Peyer's patch (tissue), 4 donors: ENCODE measurements around the gene NKD1. TPM values are rescaled to one million over a fixed set of nuclear protein-coding genes. Genes with fewer than 3 reads are reported as not detected.

ENCODE experiments used
- DNase-seq, 3 donors: peaks; one replicate each; pipeline ENCODE4 v3.0.0-alpha.2; 2017 to 2019
- H3K27ac ChIP-seq, 4 donors: fragments of 200-600 bp; sonication (generic); one replicate each; pipeline ENCODE4 v1.5.1; 2016 to 2019
- H3K27me3 ChIP-seq, 2 donors: fragments of 200-600 bp; sonication (generic); one replicate each; pipeline ENCODE4 v1.5.1; 2019
- H3K36me3 ChIP-seq, 3 donors: fragments of 200-600 bp; sonication (generic); one replicate each; pipeline ENCODE4 v1.5.1; 2016 to 2019
- H3K4me1 ChIP-seq, 4 donors: fragments of 200-600 bp; sonication (generic); one replicate each; pipeline ENCODE4 v1.5.1; 2016 to 2019
- H3K4me3 ChIP-seq, 4 donors: fragments of 200-600 bp; sonication (generic); 1 replicate in 3 of 4; 2 replicates in 1 of 4; pipeline ENCODE4 v1.5.1; 2016 to 2019; ENCODE audit warnings: mild to moderate bottlenecking in 1 of 4
- H3K9me3 ChIP-seq, 4 donors: fragments of 200-600 bp; sonication (generic); one replicate each; pipeline ENCODE4 v1.5.1; 2016 to 2019; ENCODE audit warnings: mild to moderate bottlenecking in 1 of 4
- POLR2A ChIP-seq, 2 donors: fragments of 450-650 bp; IDR thresholded peaks; one replicate each; pipeline ENCODE4 v1.5.1; 2017; ENCODE audit warnings: antibody characterized with exemption in 2 of 2, mild to moderate bottlenecking in 2 of 2, moderate library complexity in 2 of 2
- total RNA-seq, 4 donors: library from RNA; depleted of rRNA; stranded (reverse); fragments of >200 nt; gene quantifications; one replicate each; pipeline ENCODE4 v1.1.0, GENCODE V29; 2016
- TF ChIP-seq, protein P1 (sequence below), 6 experiments: fragments of 450-650 bp in 4 of 6; fragments of 200-600 bp in 2 of 6; sonication (generic) in 1 of 6; IDR thresholded peaks; one replicate each; pipeline ENCODE4 v1.5.1; 2017 to 2019; ENCODE audit warnings: antibody characterized with exemption in 6 of 6, mild to moderate bottlenecking in 3 of 6, moderate library complexity in 1 of 6

Gene NKD1
- total RNA-seq, 4 donors from 2014 or later: 1.7 to 4.0 (median 3.4) TPM

DNA sequence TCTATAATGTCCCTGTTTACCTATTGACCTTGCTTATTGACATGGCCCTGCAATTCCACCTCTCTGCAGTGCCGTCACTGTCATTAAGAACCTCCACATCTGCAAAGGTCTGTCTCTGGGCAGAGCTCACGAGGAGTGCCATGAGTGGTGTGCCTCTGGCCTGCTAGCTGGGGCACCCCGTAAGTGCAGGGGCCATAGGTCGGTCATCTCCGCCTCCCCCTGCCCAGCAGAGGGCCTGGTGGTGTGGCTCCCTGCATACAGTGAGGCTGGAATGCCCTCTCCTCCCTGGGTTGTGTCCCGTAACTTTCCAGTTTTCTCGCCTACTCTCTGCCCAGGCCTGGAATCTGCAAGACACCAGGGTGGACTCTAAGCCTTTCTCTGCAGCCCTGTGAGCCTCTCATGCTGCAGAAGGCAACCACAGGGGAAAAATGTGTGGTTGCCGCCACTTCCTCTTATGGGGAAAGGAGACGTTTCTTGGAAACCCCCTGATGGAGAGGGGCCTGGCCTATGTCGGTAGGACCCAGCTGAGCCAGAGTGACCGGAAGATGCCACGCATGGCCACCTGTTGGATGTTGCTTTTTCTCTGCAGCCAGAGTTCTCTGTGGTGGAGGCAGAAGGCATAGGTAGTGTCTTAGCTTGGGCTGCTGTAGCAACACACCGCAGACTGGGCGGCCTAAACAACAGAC is 135.6 kb downstream of the NKD1 start:
- Histone ChIP-seq H3K9me3 (no peaks in the 10 kb centered on the region), H3K4me1 (peaks cover 0 to 24% (median 4%) of the 10 kb centered on the region in 4 donors), H3K4me3 (peak overlapping the region in 1 of 4 donors; percentile 20), H3K36me3 (no peaks in the 10 kb centered on the region), H3K27ac (peak overlapping the region; percentile 54 to 74 (median 58)), H3K27me3 (no peaks in the 10 kb centered on the region)
- TF ChIP-seq, protein P1, sequence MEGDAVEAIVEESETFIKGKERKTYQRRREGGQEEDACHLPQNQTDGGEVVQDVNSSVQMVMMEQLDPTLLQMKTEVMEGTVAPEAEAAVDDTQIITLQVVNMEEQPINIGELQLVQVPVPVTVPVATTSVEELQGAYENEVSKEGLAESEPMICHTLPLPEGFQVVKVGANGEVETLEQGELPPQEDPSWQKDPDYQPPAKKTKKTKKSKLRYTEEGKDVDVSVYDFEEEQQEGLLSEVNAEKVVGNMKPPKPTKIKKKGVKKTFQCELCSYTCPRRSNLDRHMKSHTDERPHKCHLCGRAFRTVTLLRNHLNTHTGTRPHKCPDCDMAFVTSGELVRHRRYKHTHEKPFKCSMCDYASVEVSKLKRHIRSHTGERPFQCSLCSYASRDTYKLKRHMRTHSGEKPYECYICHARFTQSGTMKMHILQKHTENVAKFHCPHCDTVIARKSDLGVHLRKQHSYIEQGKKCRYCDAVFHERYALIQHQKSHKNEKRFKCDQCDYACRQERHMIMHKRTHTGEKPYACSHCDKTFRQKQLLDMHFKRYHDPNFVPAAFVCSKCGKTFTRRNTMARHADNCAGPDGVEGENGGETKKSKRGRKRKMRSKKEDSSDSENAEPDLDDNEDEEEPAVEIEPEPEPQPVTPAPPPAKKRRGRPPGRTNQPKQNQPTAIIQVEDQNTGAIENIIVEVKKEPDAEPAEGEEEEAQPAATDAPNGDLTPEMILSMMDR (IDR thresholded peaks at IDR 0.05): no peak
- TF ChIP-seq POLR2A (IDR thresholded peaks at IDR 0.05): no peak
- peak in 2 of 3 donors; percentile 83 for DNase-seq

DNA sequence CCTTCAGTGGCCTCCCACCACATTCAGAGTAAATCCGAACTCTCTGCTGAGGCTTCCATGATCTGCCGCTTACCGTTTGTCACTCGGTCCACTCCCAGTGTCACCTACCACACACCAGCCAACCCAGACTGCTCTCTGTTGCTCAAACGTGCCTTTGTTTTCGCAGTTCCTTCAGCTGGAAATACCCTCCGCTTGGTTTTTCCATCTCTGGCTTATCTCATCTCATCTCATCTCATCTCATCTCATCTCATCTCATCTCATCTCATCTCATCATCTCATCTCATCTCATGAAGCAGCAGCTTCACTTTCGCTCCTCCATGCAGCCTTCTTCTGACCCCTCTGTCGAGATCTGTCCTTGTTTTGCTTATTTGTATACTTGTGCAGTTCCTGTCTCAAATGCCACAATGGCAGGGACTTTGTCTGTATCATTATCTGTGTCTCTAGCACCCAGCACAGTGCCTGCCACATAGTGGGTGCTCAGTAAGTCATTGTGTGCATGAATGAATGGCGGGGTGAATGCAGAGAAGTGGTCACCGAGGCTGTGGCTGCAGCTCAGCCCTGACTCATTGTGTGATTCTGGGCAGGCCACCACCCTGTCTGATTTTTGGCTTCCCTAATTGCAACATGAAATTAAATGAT is 136.7 kb downstream of the NKD1 start:
- no peak for DNase-seq
- Histone ChIP-seq H3K4me1 (peaks cover 0 to 24% (median 0%) of the 10 kb centered on the region in 4 donors), H3K27ac (peak overlapping the region; percentile 54 to 74 (median 58)), H3K27me3 (no peaks in the 10 kb centered on the region), H3K4me3 (no peak overlapping the region), H3K9me3 (no peaks in the 10 kb centered on the region), H3K36me3 (no peaks in the 10 kb centered on the region)
- no peak for TF ChIP-seq POLR2A (IDR thresholded peaks at IDR 0.05)
- TF ChIP-seq, protein P1 (IDR thresholded peaks at IDR 0.05): no peak

DNA sequence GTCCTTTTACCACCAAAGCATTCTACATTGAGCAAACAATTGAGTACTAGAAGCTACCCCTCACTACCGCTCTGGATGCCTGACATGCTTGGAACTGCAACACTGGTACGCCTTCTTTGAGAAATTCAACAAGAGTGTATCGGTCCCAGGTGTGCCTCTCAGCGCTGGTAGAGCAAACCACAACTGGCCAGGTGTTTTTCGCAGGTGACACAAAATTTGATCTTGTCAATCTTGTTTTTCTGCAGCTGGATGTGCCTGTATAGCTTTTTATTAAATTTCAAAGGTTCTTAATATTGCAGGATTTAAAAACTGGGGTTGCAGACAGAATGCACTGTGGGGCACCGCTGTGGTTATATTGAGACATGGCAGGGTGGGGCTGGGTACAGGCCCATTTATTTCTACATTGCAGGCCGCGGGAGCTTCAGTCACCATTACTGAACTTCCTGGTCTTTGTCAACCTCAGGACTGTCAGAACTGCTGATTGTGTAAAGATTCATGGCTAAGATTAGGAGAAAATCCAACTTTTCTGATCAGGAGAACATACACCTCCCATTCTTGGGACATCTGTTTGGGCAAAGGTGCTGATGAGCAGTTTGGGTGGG is 137.4 kb downstream of the NKD1 start:
- Histone ChIP-seq H3K27me3 (no peaks in the 10 kb centered on the region), H3K27ac (peak overlapping the region in 3 of 4 donors; percentile 46 to 74 (median 54)), H3K36me3 (no peaks in the 10 kb centered on the region), H3K4me1 (peaks cover 0 to 24% (median 0%) of the 10 kb centered on the region in 4 donors), H3K9me3 (no peaks in the 10 kb centered on the region), H3K4me3 (no peak overlapping the region)
- DNase-seq: peak in 1 of 3 donors; percentile 41
- TF ChIP-seq POLR2A (IDR thresholded peaks at IDR 0.05): no peak
- TF ChIP-seq, protein P1 (IDR thresholded peaks at IDR 0.05): no peak

DNA sequence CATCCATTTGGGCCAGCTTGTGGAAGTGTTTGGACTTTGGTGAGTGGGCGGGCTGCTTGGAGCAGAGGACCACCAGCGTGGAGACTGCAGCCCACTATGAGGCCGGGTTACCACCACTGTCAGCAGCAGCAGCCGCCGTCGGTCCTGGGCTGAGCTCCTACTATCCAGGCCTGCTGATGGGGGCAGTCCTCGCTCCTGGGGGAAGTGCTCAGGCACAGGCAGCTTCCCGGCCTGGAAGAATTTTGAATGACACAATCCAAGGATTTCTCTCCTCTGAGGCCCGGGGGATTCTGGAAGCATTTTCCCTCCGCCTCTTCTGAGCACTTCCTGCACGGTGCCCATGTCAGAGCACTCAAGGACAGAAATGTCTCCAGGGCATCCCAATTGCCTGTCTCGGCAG is 139.9 kb downstream of the NKD1 start:
- DNase-seq: no peak
- H3K4me3 ChIP-seq: no peak overlapping the region
- H3K27me3 ChIP-seq: no peaks in the 10 kb centered on the region
- H3K36me3 ChIP-seq: no peaks in the 10 kb centered on the region
- no peak overlapping the region for H3K27ac ChIP-seq
- H3K4me1 ChIP-seq: peaks cover 0 to 18% (median under 1%) of the 10 kb centered on the region in 4 donors
- TF ChIP-seq POLR2A (IDR thresholded peaks at IDR 0.05): no peak
- TF ChIP-seq, protein P1 (IDR thresholded peaks at IDR 0.05): no peak
- no peaks in the 10 kb centered on the region for H3K9me3 ChIP-seq

DNA sequence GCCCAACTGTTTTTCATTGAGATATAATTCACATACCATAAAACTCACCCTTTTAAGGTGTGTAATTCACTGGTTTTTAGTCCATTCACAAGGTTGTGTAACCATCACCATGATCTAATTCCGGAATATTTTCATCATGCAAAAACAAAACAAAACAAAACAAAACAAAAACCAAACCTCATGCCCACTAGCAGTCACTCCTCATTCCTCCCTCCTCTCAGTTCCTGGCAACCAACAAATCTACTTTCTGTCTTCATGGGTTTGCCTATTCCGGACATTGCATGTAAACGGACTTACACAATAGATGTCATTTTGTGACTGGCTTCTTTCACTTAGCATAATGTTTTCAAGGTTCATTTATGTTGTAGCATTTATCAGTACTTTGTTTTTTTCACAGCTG is 140.7 kb downstream of the NKD1 start:
- no peaks in the 10 kb centered on the region for H3K36me3 ChIP-seq
- DNase-seq: no peak
- H3K4me3 ChIP-seq: no peak overlapping the region
- H3K27me3 ChIP-seq: no peaks in the 10 kb centered on the region
- no peak for TF ChIP-seq POLR2A (IDR thresholded peaks at IDR 0.05)
- TF ChIP-seq, protein P1 (IDR thresholded peaks at IDR 0.05): no peak
- no peak overlapping the region for H3K27ac ChIP-seq
- peaks cover 0 to 13% (median 7%) of the 10 kb centered on the region in 4 donors for H3K4me1 ChIP-seq
- no peaks in the 10 kb centered on the region for H3K9me3 ChIP-seq
